ENCODE data around the gene TSFM. TPM values are rescaled to one million over a fixed set of nuclear protein-coding genes. Genes with fewer than 3 reads are reported as not detected.

TSFM gene
- total and polyA plus RNA-seq, 2 of the 13 experiments (the other 11 are each of a cell fraction or from before 2014, with no cell fraction given): 29.8 to 68.3 TPM

- TF ChIP-seq ZNF256 (CRISPR knock-in tag; conservative IDR thresholded peaks at IDR 0.05) (0 out of 2 replicates have a peak, but pooled peaks have one; percentile 71), ZNF138 (CRISPR knock-in tag; IDR thresholded peaks at IDR 0.05; ENCODE audit: low read depth) (peak; percentile 55; the same call in 1 of the 2 replicates), HOXA5 (CRISPR knock-in tag; IDR thresholded peaks at IDR 0.05) (peak; percentile 79; the same call in 1 of the 2 replicates), SP1 (IDR thresholded peaks at IDR 0.05) (no peak), SP1 (CRISPR knock-in tag; IDR thresholded peaks at IDR 0.05) (peak; percentile 70), REPIN1 (CRISPR knock-in tag; IDR thresholded peaks at IDR 0.05; ENCODE audit: borderline replicate concordance, low read depth) (peak; percentile 87), ZEB1 (IDR thresholded peaks at IDR 0.05; ENCODE audit: insufficient replicate concordance, low read depth) (no peak), NFAT5 (CRISPR knock-in tag; IDR thresholded peaks at IDR 0.05) (0 out of 2 replicates have a peak, but pooled peaks have one; percentile 47), PPARG (CRISPR knock-in tag; conservative IDR thresholded peaks at IDR 0.05) (peak; percentile 49; the same call in 1 of the 2 replicates), RELA (CRISPR knock-in tag; IDR thresholded peaks at IDR 0.05) (0 out of 2 replicates have a peak, but pooled peaks have one; percentile 41), DR1 (CRISPR knock-in tag; IDR thresholded peaks at IDR 0.05) (peak; percentile 33; the same call in 1 of the 2 replicates)
- TF ChIP-seq, protein P1, sequence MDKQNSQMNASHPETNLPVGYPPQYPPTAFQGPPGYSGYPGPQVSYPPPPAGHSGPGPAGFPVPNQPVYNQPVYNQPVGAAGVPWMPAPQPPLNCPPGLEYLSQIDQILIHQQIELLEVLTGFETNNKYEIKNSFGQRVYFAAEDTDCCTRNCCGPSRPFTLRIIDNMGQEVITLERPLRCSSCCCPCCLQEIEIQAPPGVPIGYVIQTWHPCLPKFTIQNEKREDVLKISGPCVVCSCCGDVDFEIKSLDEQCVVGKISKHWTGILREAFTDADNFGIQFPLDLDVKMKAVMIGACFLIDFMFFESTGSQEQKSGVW (CRISPR knock-in tag; IDR thresholded peaks at IDR 0.05; ENCODE audit: borderline replicate concordance): no peak
- TF ChIP-seq, protein P2, sequence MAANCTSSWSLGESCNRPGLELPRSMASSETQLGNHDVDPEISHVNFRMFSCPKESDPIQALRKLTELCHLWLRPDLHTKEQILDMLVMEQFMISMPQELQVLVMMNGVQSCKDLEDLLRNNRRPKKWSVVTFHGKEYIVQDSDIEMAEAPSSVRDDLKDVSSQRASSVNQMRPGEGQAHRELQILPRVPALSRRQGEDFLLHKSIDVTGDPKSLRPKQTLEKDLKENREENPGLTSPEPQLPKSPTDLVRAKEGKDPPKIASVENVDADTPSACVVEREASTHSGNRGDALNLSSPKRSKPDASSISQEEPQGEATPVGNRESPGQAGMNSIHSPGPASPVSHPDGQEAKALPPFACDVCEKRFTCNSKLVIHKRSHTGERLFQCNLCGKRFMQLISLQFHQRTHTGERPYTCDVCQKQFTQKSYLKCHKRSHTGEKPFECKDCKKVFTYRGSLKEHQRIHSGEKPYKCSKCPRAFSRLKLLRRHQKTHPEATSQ (CRISPR knock-in tag; IDR thresholded peaks at IDR 0.05; ENCODE audit: borderline replicate concordance): no peak
- TF ChIP-seq, protein P3, sequence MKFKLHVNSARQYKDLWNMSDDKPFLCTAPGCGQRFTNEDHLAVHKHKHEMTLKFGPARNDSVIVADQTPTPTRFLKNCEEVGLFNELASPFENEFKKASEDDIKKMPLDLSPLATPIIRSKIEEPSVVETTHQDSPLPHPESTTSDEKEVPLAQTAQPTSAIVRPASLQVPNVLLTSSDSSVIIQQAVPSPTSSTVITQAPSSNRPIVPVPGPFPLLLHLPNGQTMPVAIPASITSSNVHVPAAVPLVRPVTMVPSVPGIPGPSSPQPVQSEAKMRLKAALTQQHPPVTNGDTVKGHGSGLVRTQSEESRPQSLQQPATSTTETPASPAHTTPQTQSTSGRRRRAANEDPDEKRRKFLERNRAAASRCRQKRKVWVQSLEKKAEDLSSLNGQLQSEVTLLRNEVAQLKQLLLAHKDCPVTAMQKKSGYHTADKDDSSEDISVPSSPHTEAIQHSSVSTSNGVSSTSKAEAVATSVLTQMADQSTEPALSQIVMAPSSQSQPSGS (CRISPR knock-in tag; IDR thresholded peaks at IDR 0.05): peak; percentile 85
These were observed at the start of gene TSFM (continued) for GRCh38 chr12:57782608-57783465.
